Mesendoderm (in vitro differentiated cells): ENCODE results near the gene STRIP1.
"Not testable (repeated sequence)": the region's sequence is repeated elsewhere in the genome, so short reads cannot be mapped to it uniquely, and the experiment has no call there.

ENCODE experiments used
- DNase-seq: peaks from one replicate; pipeline ENCODE4 v3.0.0; 2013
- H2AK5ac ChIP-seq: 2 replicates; pipeline ENCODE4 v1.6.1; 2013; ENCODE audit warnings: low read length, inconsistent platforms
- H2BK120ac ChIP-seq: 2 replicates; pipeline ENCODE4 v1.6.1; 2013; ENCODE audit warnings: low read depth, mild to moderate bottlenecking, low read length, moderate library complexity, mixed read lengths
- H2BK15ac ChIP-seq: replicated peaks from 2 replicates; pipeline ENCODE4 v1.6.1; 2013; ENCODE audit warnings: low read depth, mild to moderate bottlenecking, moderate library complexity
- H2BK5ac ChIP-seq: 2 replicates; pipeline ENCODE4 v1.6.1; 2013; ENCODE audit warnings: low read length, inconsistent platforms
- H3K18ac ChIP-seq: 2 replicates; pipeline ENCODE4 v1.6.1; 2013; ENCODE audit warnings: mild to moderate bottlenecking, low read length, mixed read lengths
- H3K23ac ChIP-seq: one replicate; pipeline ENCODE4 v1.6.1; 2013; ENCODE audit warnings: low read length
- H3K27ac ChIP-seq: 2 replicates; pipeline ENCODE4 v1.5.1; 2013; ENCODE audit warnings: low read depth, mild to moderate bottlenecking, inconsistent platforms, low read length, moderate library complexity
- H3K27me3 ChIP-seq: 2 replicates; pipeline ENCODE4 v1.6.1; 2013; ENCODE audit warnings: low read length, control low read depth, mild to moderate bottlenecking, inconsistent platforms; ENCODE audit not compliant: insufficient read depth, poor library complexity
- H3K36me3 ChIP-seq: 2 replicates; pipeline ENCODE4 v1.6.1; 2013; ENCODE audit warnings: low read length, inconsistent platforms; ENCODE audit not compliant: control insufficient read depth, insufficient read depth
- H3K4ac ChIP-seq: one replicate; pipeline ENCODE4 v1.6.1; 2013; ENCODE audit warnings: low read depth, mild to moderate bottlenecking, low read length, moderate library complexity
- H3K4me1 ChIP-seq: 2 replicates; pipeline ENCODE4 v1.6.1; 2013; ENCODE audit warnings: low read depth, low read length, inconsistent platforms; ENCODE audit not compliant: control insufficient read depth
- H3K4me2 ChIP-seq: 2 replicates; pipeline ENCODE4 v1.6.1; 2013; ENCODE audit warnings: low read length
- H3K4me3 ChIP-seq: 2 replicates; pipeline ENCODE4 v1.5.1; 2013; ENCODE audit warnings: mild to moderate bottlenecking, low read length
- H3K56ac ChIP-seq: one replicate; pipeline ENCODE4 v1.6.1; 2013; ENCODE audit warnings: low read length
- H3K79me1 ChIP-seq: 2 replicates; pipeline ENCODE4 v1.6.1; 2013; ENCODE audit warnings: low read length, inconsistent platforms
- H3K79me2 ChIP-seq: 2 replicates; pipeline ENCODE4 v1.6.1; 2013; ENCODE audit warnings: mild to moderate bottlenecking, low read length; ENCODE audit not compliant: control insufficient read depth, insufficient read depth
- H3K9ac ChIP-seq: 2 replicates; pipeline ENCODE4 v1.6.1; 2013; ENCODE audit warnings: low read length, inconsistent platforms
- H4K5ac ChIP-seq: one replicate; pipeline ENCODE4 v1.6.1; 2013; ENCODE audit warnings: low read length
- H4K8ac ChIP-seq: one replicate; pipeline ENCODE4 v1.6.1; 2013; ENCODE audit warnings: low read depth, mild to moderate bottlenecking, control low read depth, low read length, moderate library complexity
- WGBS: extraction: QIAGEN DNeasy Blood & Tissue Kit; methylation state at CpG from one replicate; pipeline ENCODE4 v1.1.7; 2013; ENCODE audit warnings: low lambda C conversion rate, missing lambda C conversion rate; ENCODE audit not compliant: insufficient coverage; ENCODE audit errors: extremely low coverage; 5-methylcytosine and 5-hydroxymethylcytosine counted together

STRIP1 gene

DNA sequence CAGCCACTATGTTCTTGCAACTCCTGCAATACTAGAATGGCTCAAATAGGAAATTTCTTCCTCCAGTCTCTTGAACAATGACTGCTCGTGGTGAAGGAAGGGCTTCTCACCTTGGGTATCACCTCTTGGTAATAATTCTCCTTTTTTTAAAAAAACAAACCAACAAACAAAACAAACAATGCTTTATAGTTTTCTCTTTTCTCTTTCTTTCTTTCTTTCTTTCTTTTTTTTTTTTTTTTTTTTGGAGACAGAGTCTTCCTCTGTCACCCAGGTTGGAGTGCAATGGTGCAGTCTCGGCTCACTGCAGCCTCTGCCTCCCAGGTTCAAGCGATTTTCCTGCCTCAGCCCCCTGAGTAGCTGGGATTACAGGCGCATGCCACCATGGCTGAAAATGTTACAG lies 3.7 kb upstream of the STRIP1 start:
- H3K56ac ChIP-seq, H3K79me2 ChIP-seq, H3K79me1 ChIP-seq, H3K18ac ChIP-seq, H2BK120ac ChIP-seq, H4K5ac ChIP-seq, H3K23ac ChIP-seq, H3K4me3 ChIP-seq, H3K4me2 ChIP-seq, H3K4me1 ChIP-seq, H3K4ac ChIP-seq, H2BK5ac ChIP-seq, H4K8ac ChIP-seq, H3K27ac ChIP-seq, H3K27me3 ChIP-seq, H3K36me3 ChIP-seq, H2BK15ac ChIP-seq, H3K9ac ChIP-seq, DNase-seq: not testable (repeated sequence)
- no CpG with 5 or more reads among the region's 4 CpGs for WGBS
- peak overlapping the region; percentile 18 for H2AK5ac ChIP-seq

DNA sequence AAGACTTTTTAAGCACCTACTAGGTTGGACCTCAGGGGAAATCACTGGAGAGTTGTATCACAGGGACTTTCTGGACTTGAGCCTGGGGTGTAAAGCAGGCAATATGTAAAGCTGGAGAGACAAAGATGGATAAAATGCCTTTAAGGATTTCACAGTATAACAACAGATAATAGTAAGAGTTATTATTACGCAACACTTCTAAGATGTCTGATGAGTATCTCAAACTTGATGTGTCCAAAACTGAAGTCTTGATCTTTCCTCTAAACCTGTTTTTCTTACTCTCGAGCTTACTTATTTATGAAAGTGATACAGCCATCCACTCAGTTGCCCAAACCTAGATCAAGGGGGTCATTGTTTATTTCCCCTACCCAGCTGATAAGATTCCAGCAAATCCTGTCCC lies 2.1 kb upstream of the STRIP1 start:
- Histone ChIP-seq H3K4me2 (no peak overlapping the region), H3K36me3 (no peaks in the 10 kb centered on the region), H3K18ac (no peak overlapping the region), H3K23ac (no peak overlapping the region), H3K56ac (no peak overlapping the region), H3K4me1 (peaks cover 3% of the 10 kb centered on the region), H3K79me1 (peaks cover 5% of the 10 kb centered on the region), H3K4ac (no peak overlapping the region), H3K9ac (no peak overlapping the region), H3K79me2 (peaks cover 15% of the 10 kb centered on the region), H2BK5ac (no peak overlapping the region), H4K8ac (no peak overlapping the region), H3K27ac (no peak overlapping the region), H4K5ac (no peak overlapping the region), H3K4me3 (no peak overlapping the region), H3K27me3 (no peaks in the 10 kb centered on the region), H2AK5ac (no peak overlapping the region), H2BK120ac (no peak overlapping the region), H2BK15ac (no peak overlapping the region)
- no CpG with 5 or more reads among the region's 2 CpGs for WGBS
- DNase-seq, result no peak

- Histone ChIP-seq H3K4me2 (no peak overlapping the region), H4K5ac (peak overlapping the region; percentile 47), H2BK5ac (no peak overlapping the region), H3K27ac (no peak overlapping the region), H3K36me3 (peaks cover 4% of the 10 kb centered on the region), H3K79me1 (peaks cover 10% of the 10 kb centered on the region), H3K79me2 (peaks cover 15% of the 10 kb centered on the region), H3K4ac (no peak overlapping the region), H3K27me3 (no peaks in the 10 kb centered on the region), H2BK15ac (no peak overlapping the region), H3K23ac (no peak overlapping the region), H3K56ac (no peak overlapping the region), H2BK120ac (no peak overlapping the region), H3K4me3 (no peak overlapping the region), H3K4me1 (peaks cover 3% of the 10 kb centered on the region), H3K9ac (no peak overlapping the region), H2AK5ac (no peak overlapping the region), H3K18ac (no peak overlapping the region), H4K8ac (no peak overlapping the region)
- no CpG with 5 or more reads among the region's 5 CpGs for WGBS
- no peak for DNase-seq
Observed at GRCh38 chr1:110033421-110033820, 1.0 kb upstream of the STRIP1 start.

GRCh38 chr1:110034040-110034450 lies 379 bp upstream of the STRIP1 start:
- Histone ChIP-seq H3K27me3 (no peaks in the 10 kb centered on the region), H2BK120ac (no peak overlapping the region), H3K79me2 (peaks cover 15% of the 10 kb centered on the region), H3K56ac (peak overlapping the region; percentile 11), H3K18ac (no peak overlapping the region), H2BK5ac (no peak overlapping the region), H3K4me1 (peaks cover 3% of the 10 kb centered on the region), H3K79me1 (peaks cover 10% of the 10 kb centered on the region), H2BK15ac (no peak overlapping the region), H3K4ac (no peak overlapping the region), H3K36me3 (peaks cover 7% of the 10 kb centered on the region), H3K27ac (no peak overlapping the region), H2AK5ac (no peak overlapping the region), H4K8ac (peak overlapping the region; percentile 77), H4K5ac (no peak overlapping the region), H3K9ac (no peak overlapping the region), H3K4me3 (no peak overlapping the region), H3K23ac (no peak overlapping the region), H3K4me2 (no peak overlapping the region)
- DNase-seq, result no peak
- no CpG with 5 or more reads among the region's 4 CpGs for WGBS

DNA sequence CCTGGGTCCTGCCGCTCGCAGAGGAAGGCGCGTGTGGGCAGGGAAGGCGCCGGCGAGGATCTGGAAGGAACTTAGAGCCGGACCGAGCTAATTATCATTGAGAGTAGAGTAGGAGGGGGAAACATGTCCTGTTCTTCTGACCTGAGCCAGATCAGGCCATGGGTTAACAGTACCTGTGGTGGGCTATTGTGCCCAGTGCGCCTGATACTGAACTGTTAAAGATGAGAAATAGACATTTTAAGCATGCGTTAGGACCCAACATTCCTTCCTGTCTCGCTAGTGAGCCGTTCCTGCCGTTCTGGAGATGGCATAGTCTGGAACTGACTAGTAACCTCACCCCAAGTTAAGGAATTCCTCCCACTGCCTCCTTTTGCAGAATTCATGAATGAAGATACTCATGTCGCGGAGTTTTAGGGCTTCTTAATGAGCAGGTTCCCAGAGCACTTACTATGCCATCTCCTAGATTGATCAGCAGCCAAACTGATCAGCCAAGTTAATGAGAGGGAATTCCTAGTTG lies 870 bp downstream of the STRIP1 start:
- H3K4ac ChIP-seq, result no peak overlapping the region
- no CpG with 5 or more reads among the region's 16 CpGs for WGBS

GRCh38 chr1:110038271-110038670 lies 3.8 kb downstream of the STRIP1 start:
- no peak overlapping the region for H2BK120ac ChIP-seq
- H3K9ac ChIP-seq, result no peak overlapping the region
- H3K36me3 ChIP-seq, result peaks cover 23% of the 10 kb centered on the region
- peaks cover 3% of the 10 kb centered on the region for H3K4me1 ChIP-seq
- H4K8ac ChIP-seq, result no peak overlapping the region
- no peak overlapping the region for H2AK5ac ChIP-seq
- no peak overlapping the region for H3K23ac ChIP-seq
- no peak overlapping the region for H3K27ac ChIP-seq
- no peak overlapping the region for H4K5ac ChIP-seq
- H3K4ac ChIP-seq, result no peak overlapping the region
- no peak overlapping the region for H3K18ac ChIP-seq
- no peaks in the 10 kb centered on the region for H3K27me3 ChIP-seq
- H3K4me2 ChIP-seq, result no peak overlapping the region
- no peak overlapping the region for H2BK5ac ChIP-seq
- no peak overlapping the region for H3K4me3 ChIP-seq
- no peak overlapping the region for H2BK15ac ChIP-seq
- peaks cover 15% of the 10 kb centered on the region for H3K79me2 ChIP-seq
- no peak for DNase-seq
- H3K79me1 ChIP-seq, result peaks cover 10% of the 10 kb centered on the region
- H3K56ac ChIP-seq, result no peak overlapping the region
- WGBS, result no CpG with 5 or more reads among the region's 5 CpGs

More for the DNA sequence above, 870 bp downstream of the STRIP1 start:
- Histone ChIP-seq H2BK120ac (no peak overlapping the region), H3K4me2 (peak overlapping the region; percentile 51), H2BK5ac (no peak overlapping the region), H3K18ac (no peak overlapping the region), H3K79me1 (peaks cover 10% of the 10 kb centered on the region), H3K27me3 (no peaks in the 10 kb centered on the region), H3K27ac (no peak overlapping the region), H3K56ac (peak overlapping the region; percentile 82), H3K4me1 (peaks cover 3% of the 10 kb centered on the region), H3K4me3 (peak overlapping the region; percentile 80), H2BK15ac (no peak overlapping the region), H3K23ac (no peak overlapping the region), H4K5ac (no peak overlapping the region), H3K9ac (peak overlapping the region; percentile 72), H3K36me3 (peaks cover 12% of the 10 kb centered on the region), H4K8ac (no peak overlapping the region), H2AK5ac (no peak overlapping the region), H3K79me2 (peaks cover 15% of the 10 kb centered on the region)
- no peak for DNase-seq
